GM18519 (cell line): ENCODE results near the gene STIM2.
A peak's percentile ranks its signal among the peaks of the same experiment; 100 is the strongest.
"Not testable (repeated sequence)": the region's sequence is repeated elsewhere in the genome, so short reads cannot be mapped to it uniquely, and the experiment has no call there.

Experiments used
- ATAC-seq: cut with Tn5 transposase; IDR thresholded peaks from one replicate; pipeline ENCODE4 v1.9.1; 2021; ENCODE audit warnings: mild to moderate bottlenecking, moderate library complexity; ENCODE audit not compliant: unreplicated experiment, low FRiP score

Gene STIM2

GRCh38 chr4:26947318-26947717 lies 86.7 kb downstream of the STIM2 start:
- no peak for ATAC-seq

- no peak for ATAC-seq
These were observed 89.8 kb downstream of the STIM2 start for GRCh38 chr4:26950446-26950845.

GRCh38 chr4:26952891-26953290 lies 92.2 kb downstream of the STIM2 start:
- no peak for ATAC-seq

- ATAC-seq, result no peak
These were observed 92.7 kb downstream of the STIM2 start for GRCh38 chr4:26953366-26953765.

- ATAC-seq, result no peak
These were observed 93.3 kb downstream of the STIM2 start for GRCh38 chr4:26953770-26954423.

- no peak for ATAC-seq
These were observed 94.6 kb downstream of the STIM2 start for GRCh38 chr4:26955241-26955640.

GRCh38 chr4:26958925-26959653 lies 98.4 kb downstream of the STIM2 start:
- ATAC-seq, result no peak

- no peak for ATAC-seq
These were observed 99.0 kb downstream of the STIM2 start for GRCh38 chr4:26959654-26960047.

GRCh38 chr4:26962720-26963119 lies 102.1 kb downstream of the STIM2 start:
- ATAC-seq, result no peak

- no peak for ATAC-seq
These were observed 103.9 kb downstream of the STIM2 start for GRCh38 chr4:26964512-26964911.

- peak; percentile 64 for ATAC-seq
These were observed 104.4 kb downstream of the STIM2 start for GRCh38 chr4:26964994-26965393.

GRCh38 chr4:26975464-26976181 lies 115.0 kb downstream of the STIM2 start:
- not testable (repeated sequence) for ATAC-seq

- ATAC-seq, result no peak
These were observed 117.9 kb downstream of the STIM2 start for GRCh38 chr4:26978387-26979053.

GRCh38 chr4:26984896-26985295 lies 124.3 kb downstream of the STIM2 start:
- ATAC-seq, result no peak

GRCh38 chr4:26985873-26986272 lies 125.2 kb downstream of the STIM2 start:
- ATAC-seq, result peak; percentile 87

- no peak for ATAC-seq
These were observed 126.5 kb downstream of the STIM2 start for GRCh38 chr4:26987191-26987590.

GRCh38 chr4:26991057-26991456 lies 130.4 kb downstream of the STIM2 start:
- no peak for ATAC-seq

GRCh38 chr4:26992657-26993361 lies 132.2 kb downstream of the STIM2 start:
- ATAC-seq, result peak; percentile 93

GRCh38 chr4:26993539-26993938 lies 132.9 kb downstream of the STIM2 start:
- no peak for ATAC-seq

- no peak for ATAC-seq
These were observed 133.3 kb downstream of the STIM2 start for GRCh38 chr4:26993967-26994366.
